GM18517 (cell line): ENCODE measurements around the gene SERF1A.
"Not testable (repeated sequence)": the region's sequence is repeated elsewhere in the genome, so short reads cannot be mapped to it uniquely, and the experiment has no call there.

Experiments used
- ATAC-seq: cut with Tn5 transposase; IDR thresholded peaks from one replicate; pipeline ENCODE4 v1.9.1; 2021; ENCODE audit warnings: mild to moderate bottlenecking, moderate library complexity; ENCODE audit not compliant: unreplicated experiment

SERF1A gene

DNA sequence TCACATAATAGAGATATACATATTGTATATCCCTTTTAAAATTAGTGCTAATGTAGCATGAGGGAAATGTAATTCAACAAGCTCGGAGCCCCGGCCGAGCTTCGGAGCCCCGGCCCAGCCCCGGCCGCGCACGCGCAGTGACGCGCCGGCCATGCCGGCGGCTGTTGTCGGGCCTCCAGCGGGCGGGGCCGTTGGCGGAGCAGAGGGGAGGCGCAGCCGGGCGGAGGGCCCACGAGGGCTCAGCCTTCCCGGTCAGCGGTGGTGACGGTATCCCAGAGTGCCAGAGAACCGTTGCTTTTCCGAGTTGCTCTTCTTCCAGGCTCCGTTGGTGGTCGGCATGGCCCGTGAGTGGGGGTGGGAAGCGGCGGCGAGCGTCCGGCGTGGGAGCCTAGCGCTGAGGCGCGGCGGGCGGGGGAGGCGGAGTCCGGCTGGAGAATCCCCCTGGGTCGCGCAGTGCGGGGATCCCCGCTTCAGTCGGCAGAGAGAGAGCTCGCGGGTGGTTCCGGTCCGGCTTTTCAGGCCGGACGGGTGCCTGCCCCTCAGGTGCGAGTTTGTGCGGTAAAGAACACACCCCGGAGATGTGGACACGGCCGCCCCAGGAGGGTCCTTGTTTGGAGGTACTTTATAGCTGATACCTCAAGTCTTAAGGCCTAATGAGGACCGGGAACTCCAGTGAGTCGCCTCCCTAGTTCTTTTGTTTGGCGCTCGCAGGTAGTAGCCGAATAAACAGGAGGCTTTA is at the start of gene SERF1A:
Gene SERF1A (plus strand): TSS at position 137 of the 739 bp plus-strand sequence. CDS start 201 bp downstream, at position 338.
- ATAC-seq, result peak; percentile 83

DNA sequence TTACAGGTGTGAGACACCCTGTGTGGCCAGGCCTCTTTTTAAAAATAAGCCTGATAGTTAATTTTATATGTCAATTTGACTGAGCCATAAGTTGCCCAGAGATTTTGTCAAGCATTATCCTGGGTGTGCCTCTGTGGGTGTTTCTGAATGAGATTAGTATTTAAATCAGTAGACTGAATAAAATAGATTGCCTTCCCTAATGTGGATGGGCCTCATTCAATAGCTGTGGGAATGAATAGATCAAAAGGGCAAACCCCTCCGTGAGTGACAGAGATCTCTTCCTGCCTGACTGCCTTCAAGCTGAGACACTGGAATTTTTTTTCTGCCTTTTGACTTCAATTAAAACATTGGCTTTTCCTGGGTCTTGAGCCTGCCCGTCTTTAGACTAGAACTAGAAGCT is 33.7 kb upstream of the SERF1A start:
- not testable (repeated sequence) for ATAC-seq

DNA sequence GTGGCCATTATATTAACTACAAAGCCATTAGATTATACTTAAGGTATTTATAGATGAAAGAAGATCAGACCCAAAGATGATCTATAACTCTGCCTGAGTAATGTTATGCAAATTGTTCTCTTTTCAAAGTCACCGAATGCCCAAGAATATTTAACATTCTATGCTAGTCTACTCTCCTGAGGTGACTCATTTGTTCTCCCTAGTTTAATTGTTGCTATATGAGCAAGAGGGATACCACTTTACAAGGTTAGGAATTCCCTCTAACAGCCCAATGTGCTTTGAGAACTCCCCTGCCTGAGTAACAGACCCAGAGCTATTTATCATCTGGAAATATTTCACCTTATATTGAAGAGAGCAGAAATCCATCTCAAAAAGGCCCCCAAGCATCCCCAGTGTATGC is 29.8 kb upstream of the SERF1A start:
- ATAC-seq, result not testable (repeated sequence)

DNA sequence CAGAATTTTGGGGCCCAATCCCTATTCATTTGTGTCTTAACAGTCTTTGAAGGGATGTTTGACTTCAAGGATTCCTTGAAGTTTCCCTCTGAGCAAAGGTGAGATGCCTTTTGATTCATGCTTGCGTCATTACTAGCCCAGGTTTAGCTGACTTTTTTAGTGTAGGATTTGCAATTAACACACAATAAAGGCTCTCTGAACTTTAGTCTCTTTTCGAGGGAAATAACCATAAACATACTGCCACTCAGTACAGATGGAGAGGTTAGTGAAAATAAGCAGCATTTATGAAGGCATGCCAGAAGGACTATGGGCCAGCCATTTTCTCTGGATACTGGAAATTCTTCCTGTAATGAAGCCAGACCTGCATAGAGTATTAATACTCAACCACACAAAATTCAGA is 4.4 kb upstream of the SERF1A start:
- ATAC-seq, result not testable (repeated sequence)

GRCh38 chr5:70901272-70901571 is 753 bp downstream of the SERF1A start:
- peak; percentile 28 for ATAC-seq

DNA sequence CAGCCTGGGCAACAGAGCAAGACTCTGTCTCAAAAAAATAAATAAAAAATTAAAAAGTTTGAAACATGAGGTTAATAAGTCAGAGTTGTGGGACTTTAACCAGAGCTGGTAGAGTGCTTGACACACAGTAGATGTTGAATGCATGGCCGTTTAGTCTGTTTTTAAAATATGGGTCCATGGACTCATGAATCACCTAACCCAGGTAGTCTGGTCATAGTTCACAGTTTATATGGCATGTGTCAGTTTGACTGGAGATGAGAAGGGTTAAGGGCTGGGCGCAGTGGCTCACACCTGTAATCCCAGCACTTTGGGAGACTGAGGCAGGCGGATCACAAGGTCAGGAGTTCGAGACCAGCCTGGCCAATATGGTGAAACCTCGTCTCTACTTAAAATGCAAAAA is 6.2 kb downstream of the SERF1A start:
- ATAC-seq, result not testable (repeated sequence)

DNA sequence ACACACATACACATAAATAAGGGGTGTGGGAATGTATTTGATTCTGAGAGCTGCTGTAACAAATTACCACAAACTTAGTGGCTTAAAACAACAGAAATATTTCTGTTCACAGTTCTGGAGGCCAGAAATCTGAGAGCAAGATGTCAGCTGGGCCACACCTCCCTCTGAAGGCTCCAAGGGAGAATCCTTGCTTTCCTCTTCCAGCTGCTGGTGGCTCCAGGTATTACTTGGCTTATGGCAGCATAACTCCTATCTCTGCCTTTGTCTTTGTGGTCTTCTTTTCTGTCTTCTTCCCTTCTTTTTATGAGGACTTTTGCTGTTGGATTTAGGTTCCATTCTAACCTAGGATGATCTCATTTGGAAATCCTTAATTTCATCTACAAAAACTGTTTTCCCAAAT is 16.4 kb downstream of the SERF1A start:
- not testable (repeated sequence) for ATAC-seq

DNA sequence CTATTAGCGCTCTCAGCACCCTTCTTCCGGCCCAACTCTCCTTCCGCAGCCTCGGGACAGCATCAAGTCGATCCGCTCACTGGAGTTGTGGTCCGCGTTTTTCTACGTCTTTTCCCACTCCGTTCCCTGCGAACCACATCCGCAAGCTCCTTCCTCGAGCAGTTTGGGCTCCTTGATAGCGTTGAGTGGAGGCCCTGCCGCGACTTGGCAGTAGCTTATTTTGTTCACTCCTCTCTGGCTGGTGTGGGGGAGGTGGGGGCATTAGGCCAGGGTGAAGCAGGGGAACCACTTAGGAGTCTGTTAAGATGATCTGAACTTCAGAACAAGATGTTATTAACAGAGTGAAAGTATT is 24.7 kb downstream of the SERF1A start:
- not testable (repeated sequence) for ATAC-seq

- not testable (repeated sequence) for ATAC-seq
These were observed 31.4 kb downstream of the SERF1A start for GRCh38 chr5:70931709-70932368.

GRCh38 chr5:70932560-70932959 is 32.1 kb downstream of the SERF1A start:
- ATAC-seq, result not testable (repeated sequence)

- not testable (repeated sequence) for ATAC-seq
These were observed 52.6 kb downstream of the SERF1A start for GRCh38 chr5:70953068-70953467.
